Measurements from ENCODE around the gene MSH6.

The MSH6 gene

GRCh38 chr2:47782671-47783485 is at the start of gene MSH6:
Gene MSH6, plus strand, starts transcription at chr2:47783145. Its CDS starts 89 bp downstream, at chr2:47783234.
- DNase-seq, result peak; percentile 91

GRCh38 chr2:47735136-47735869 is 47.6 kb upstream of the MSH6 start:
- no peak for DNase-seq

- no peak for DNase-seq
Observed at GRCh38 chr2:47735912-47736311, 47.0 kb upstream of the MSH6 start.

- DNase-seq, result no peak
Observed at GRCh38 chr2:47737191-47737975, 45.6 kb upstream of the MSH6 start.

- no peak for DNase-seq
Observed at GRCh38 chr2:47738331-47738730, 44.6 kb upstream of the MSH6 start.

- no peak for DNase-seq
Observed at GRCh38 chr2:47741101-47741500, 41.8 kb upstream of the MSH6 start.

- DNase-seq, result no peak
Observed at GRCh38 chr2:47741637-47742036, 41.3 kb upstream of the MSH6 start.

GRCh38 chr2:47744074-47744473 is 38.9 kb upstream of the MSH6 start:
- no peak for DNase-seq

- no peak for DNase-seq
Observed at GRCh38 chr2:47747878-47748277, 35.1 kb upstream of the MSH6 start.

GRCh38 chr2:47751856-47752414 is 31.0 kb upstream of the MSH6 start:
- no peak for DNase-seq

- DNase-seq, result no peak
Observed at GRCh38 chr2:47767497-47767844, 15.5 kb upstream of the MSH6 start.

GRCh38 chr2:47767880-47768609 is 14.9 kb upstream of the MSH6 start:
- peak; percentile 69 for DNase-seq

- no peak for DNase-seq
Observed at GRCh38 chr2:47769318-47769717, 13.6 kb upstream of the MSH6 start.

GRCh38 chr2:47771211-47771610 is 11.7 kb upstream of the MSH6 start:
- no peak for DNase-seq

- no peak for DNase-seq
Observed at GRCh38 chr2:47772343-47772742, 10.6 kb upstream of the MSH6 start.

- DNase-seq, result no peak
Observed at GRCh38 chr2:47774567-47774966, 8.4 kb upstream of the MSH6 start.

- DNase-seq, result no peak
Observed at GRCh38 chr2:47777277-47777937, 5.5 kb upstream of the MSH6 start.

GRCh38 chr2:47778698-47779425 is 4.1 kb upstream of the MSH6 start:
- no peak for DNase-seq

GRCh38 chr2:47779426-47779790 is 3.5 kb upstream of the MSH6 start:
- no peak for DNase-seq

GRCh38 chr2:47782381-47782670 is 619 bp upstream of the MSH6 start:
- DNase-seq, result no peak
